Measurements from ENCODE around the gene EFCAB12. TPM values are rescaled to one million over a fixed set of nuclear protein-coding genes. Genes with fewer than 3 reads are reported as not detected.

Gene EFCAB12
- total RNA-seq, 1 donor from 2014 or later, result not detected

DNA sequence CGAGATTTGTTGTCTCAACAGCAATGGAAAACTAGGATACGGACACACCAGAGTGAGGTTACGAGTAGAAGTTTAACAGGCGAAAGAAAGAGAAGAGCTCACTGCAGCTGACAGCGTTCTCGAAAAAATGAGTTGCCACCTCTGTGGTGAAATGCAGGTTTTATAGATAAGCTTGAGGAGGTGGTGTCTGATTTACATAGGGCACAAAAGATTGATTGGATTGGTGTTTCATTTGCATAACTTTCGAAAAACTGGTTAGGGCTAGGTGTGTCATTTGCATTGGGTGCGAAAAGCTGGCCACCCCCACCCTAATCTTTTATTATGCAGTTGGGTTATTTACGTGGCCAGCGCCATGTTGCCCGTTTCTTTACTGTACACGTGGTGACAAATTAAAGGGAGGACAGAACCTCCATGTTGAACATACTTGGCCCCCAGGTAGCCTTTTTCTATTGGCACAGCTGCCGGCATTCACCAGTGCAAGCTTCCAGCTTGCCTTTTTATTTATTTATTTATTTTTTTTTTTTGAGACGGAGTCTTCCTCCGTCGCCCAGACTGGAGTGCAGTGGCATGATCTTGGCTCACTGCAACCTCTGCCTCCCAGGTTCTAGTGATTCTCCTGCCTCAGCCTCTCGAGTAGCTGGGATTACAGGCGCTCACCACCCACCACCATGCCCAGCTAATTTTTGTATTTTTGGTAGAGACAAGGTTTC is 19.9 kb upstream of the EFCAB12 start:
- no peak for TF ChIP-seq CTCF (IDR thresholded peaks at IDR 0.05)
- TF ChIP-seq POLR2AphosphoS5 (IDR thresholded peaks at IDR 0.05; ENCODE audit: insufficient read depth in 1 of 2, low read depth in 1 of 2), result no peak
- TF ChIP-seq POLR2A (IDR thresholded peaks at IDR 0.05), result no peak
- H3K27ac ChIP-seq, result no peak overlapping the region
- H3K4me1 ChIP-seq, result peaks cover 6% of the 10 kb centered on the region
- no peaks in the 10 kb centered on the region for H3K27me3 ChIP-seq
- intact Hi-C loops (cut with DNase I), result no loop called here
- no peak overlapping the region for H3K4me3 ChIP-seq
- no peaks in the 10 kb centered on the region for H3K9me3 ChIP-seq
- no peak for DNase-seq (ENCODE audit: extremely low spot score in 2 of 2)
- H3K36me3 ChIP-seq, result peaks cover 0 to 11% of the 10 kb centered on the region in 2 donors

DNA sequence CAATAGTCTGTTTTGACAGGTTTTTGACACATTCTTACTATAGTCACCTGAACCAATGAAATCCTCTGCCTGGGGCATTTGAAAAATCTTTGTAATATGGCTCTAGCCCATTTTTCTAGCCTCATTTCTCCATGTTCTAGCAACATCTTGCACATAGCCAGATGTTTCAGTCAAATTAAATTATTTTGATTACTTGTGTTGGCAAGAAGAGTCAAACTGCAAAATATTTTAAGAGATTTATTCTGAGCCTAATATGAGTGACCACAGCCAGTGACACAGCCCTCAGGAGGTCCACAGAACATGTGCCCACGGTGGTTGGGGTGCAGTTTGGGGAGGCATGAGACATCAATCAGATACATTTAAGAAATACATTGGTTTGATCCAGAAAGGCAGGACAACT is 18.5 kb upstream of the EFCAB12 start:
- Histone ChIP-seq H3K4me1 (peaks cover 20% of the 10 kb centered on the region), H3K9me3 (no peaks in the 10 kb centered on the region), H3K27me3 (no peaks in the 10 kb centered on the region), H3K36me3 (peaks cover 0 to 6% of the 10 kb centered on the region in 2 donors), H3K4me3 (no peak overlapping the region), H3K27ac (no peak overlapping the region)
- intact Hi-C loops (cut with DNase I), result no loop called here
- DNase-seq (ENCODE audit: extremely low spot score in 2 of 2), result no peak
- TF ChIP-seq POLR2AphosphoS5 (IDR thresholded peaks at IDR 0.05; ENCODE audit: insufficient read depth in 1 of 2, low read depth in 1 of 2) (no peak), CTCF (IDR thresholded peaks at IDR 0.05) (no peak), POLR2A (IDR thresholded peaks at IDR 0.05) (no peak)

DNA sequence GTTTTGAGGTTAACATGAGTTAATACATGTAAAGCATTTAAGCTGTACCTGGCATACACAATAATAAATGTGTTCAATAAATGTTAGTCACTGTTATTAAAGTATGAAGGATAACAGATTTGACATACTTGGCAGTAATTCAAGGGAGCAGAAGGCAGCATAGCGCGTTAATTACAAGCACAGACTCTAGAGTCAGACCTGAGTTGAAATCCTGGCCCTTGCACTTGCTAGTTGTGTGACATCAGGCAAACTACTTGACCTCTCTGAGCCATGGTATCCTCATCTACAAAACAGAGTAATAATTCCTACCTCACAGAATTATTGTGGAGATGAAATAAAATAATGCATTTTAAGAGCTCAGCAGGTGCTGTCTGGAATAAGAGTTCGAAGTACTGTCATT is 17.0 kb upstream of the EFCAB12 start:
- no peak overlapping the region for H3K27ac ChIP-seq
- no peaks in the 10 kb centered on the region for H3K9me3 ChIP-seq
- peaks cover 34% of the 10 kb centered on the region for H3K4me1 ChIP-seq
- intact Hi-C loops (cut with DNase I), result no loop called here
- DNase-seq (ENCODE audit: extremely low spot score in 2 of 2), result no peak
- H3K27me3 ChIP-seq, result no peaks in the 10 kb centered on the region
- TF ChIP-seq POLR2A (IDR thresholded peaks at IDR 0.05) (no peak), POLR2AphosphoS5 (IDR thresholded peaks at IDR 0.05; ENCODE audit: insufficient read depth in 1 of 2, low read depth in 1 of 2) (no peak), CTCF (IDR thresholded peaks at IDR 0.05) (no peak)
- no peak overlapping the region for H3K4me3 ChIP-seq
- H3K36me3 ChIP-seq, result no peaks in the 10 kb centered on the region

DNA sequence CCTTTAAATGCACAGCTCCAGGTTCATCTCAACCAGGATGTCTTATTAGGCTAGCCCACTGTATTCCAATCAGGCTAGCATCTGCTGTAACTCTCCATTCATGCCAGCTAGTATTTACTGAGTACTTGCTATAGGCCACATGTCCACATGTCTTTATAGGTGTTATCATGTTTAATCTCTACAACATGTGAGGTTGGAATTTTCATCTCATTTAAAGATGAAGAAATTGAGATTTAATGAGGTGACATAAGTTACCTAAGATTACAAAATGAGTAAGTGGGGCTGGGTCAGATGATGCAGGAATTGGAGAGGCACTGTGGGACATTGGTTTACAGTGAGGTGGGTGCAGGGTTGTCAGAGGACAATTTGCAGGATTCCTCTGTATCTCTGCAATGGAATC is 14.5 kb upstream of the EFCAB12 start:
- Histone ChIP-seq H3K4me1 (peaks cover 46% of the 10 kb centered on the region), H3K27ac (peak overlapping the region; percentile 94), H3K4me3 (no peak overlapping the region), H3K9me3 (no peaks in the 10 kb centered on the region), H3K36me3 (no peaks in the 10 kb centered on the region), H3K27me3 (no peaks in the 10 kb centered on the region)
- intact Hi-C loops (cut with DNase I), result loop anchor here (5.0 kb wide), 1 partner anchor 164 kb away; the partner anchor contains the start of gene PLXND1
- no peak for DNase-seq (ENCODE audit: extremely low spot score in 2 of 2)
- TF ChIP-seq POLR2AphosphoS5 (IDR thresholded peaks at IDR 0.05; ENCODE audit: insufficient read depth in 1 of 2, low read depth in 1 of 2), result no peak
- TF ChIP-seq POLR2A (IDR thresholded peaks at IDR 0.05), result no peak
- TF ChIP-seq CTCF (IDR thresholded peaks at IDR 0.05), result no peak

- peak overlapping the region; percentile 94 for H3K27ac ChIP-seq
- peaks cover 51% of the 10 kb centered on the region for H3K4me1 ChIP-seq
- no peaks in the 10 kb centered on the region for H3K9me3 ChIP-seq
- no peak overlapping the region for H3K4me3 ChIP-seq
- H3K27me3 ChIP-seq, result no peaks in the 10 kb centered on the region
- TF ChIP-seq POLR2A (IDR thresholded peaks at IDR 0.05) (no peak), POLR2AphosphoS5 (IDR thresholded peaks at IDR 0.05; ENCODE audit: insufficient read depth in 1 of 2, low read depth in 1 of 2) (no peak), CTCF (IDR thresholded peaks at IDR 0.05) (no peak)
- H3K36me3 ChIP-seq, result peaks cover 0 to 3% of the 10 kb centered on the region in 2 donors
- DNase-seq (ENCODE audit: extremely low spot score in 2 of 2), result no peak
- intact Hi-C loops (cut with DNase I), result loop anchor here (5.0 kb wide), 1 partner anchor 165 kb away; the partner anchor contains the start of gene PLXND1
Measured at GRCh38 chr3:129442486-129442885, 14.1 kb upstream of the EFCAB12 start.
